OCI-LY7 (cell line): ENCODE results near the gene HIRIP3. TPM values are rescaled to one million over a fixed set of nuclear protein-coding genes. Genes with fewer than 3 reads are reported as not detected.

Experiments used
- BruUV-seq: library from RNA; stranded (reverse); fragments of 400-500 nt; replicated peaks from 2 replicates; lab custom pipeline; 2021; lab: Mats Ljungman, UMichigan
- CTCF ChIA-PET: fragments of 300-600 bp; sonication (Branson Sonifier 250); formaldehyde crosslinking; loops from one replicate; lab custom pipeline; 2022; ENCODE audit warnings: antibody characterized with exemption; ENCODE audit not compliant: unreplicated experiment; lab: Charles Lee
- POLR2A ChIA-PET: fragments of 300-600 bp; sonication (Branson Sonifier 250); formaldehyde crosslinking; loops from one replicate; lab custom pipeline; 2022; ENCODE audit warnings: antibody characterized with exemption; lab: Charles Lee
- DNase-seq: peaks from one replicate; pipeline ENCODE4 v3.0.0-alpha.2; 2015; ENCODE audit warnings: low spot score
- H2AFZ ChIP-seq: fragments of 200-600 bp; sonication (generic), shearing (Covaris generic); 2 replicates; pipeline ENCODE4 v1.6.1; 2014; ENCODE audit warnings: mild to moderate bottlenecking, antibody characterized with exemption, low read length, moderate library complexity
- H3K27ac ChIP-seq: fragments of 200-600 bp; sonication (generic); 2 replicates; pipeline ENCODE4 v1.5.1; 2014; ENCODE audit warnings: mixed run types, low read depth, mild to moderate bottlenecking, moderate library complexity, low read length, inconsistent platforms; ENCODE audit not compliant: poor library complexity, severe bottlenecking
- H3K36me3 ChIP-seq: fragments of 200-600 bp; sonication (generic); 2 replicates; pipeline ENCODE4 v1.6.1; 2014; ENCODE audit warnings: mild to moderate bottlenecking, antibody characterized with exemption, low read length, moderate library complexity, mixed read lengths; ENCODE audit not compliant: insufficient read depth
- H3K4me1 ChIP-seq: fragments of 200-600 bp; sonication (generic); 2 replicates; pipeline ENCODE4 v1.5.1; 2014; ENCODE audit warnings: mild to moderate bottlenecking, low read length; ENCODE audit not compliant: insufficient read depth, poor library complexity, severe bottlenecking
- H3K4me2 ChIP-seq: fragments of 200-600 bp; sonication (generic); 2 replicates; pipeline ENCODE4 v1.6.1; 2014; ENCODE audit warnings: mild to moderate bottlenecking, low read length
- H3K4me3 ChIP-seq: fragments of 200-600 bp; sonication (generic); 2 replicates; pipeline ENCODE4 v1.5.1; 2014; ENCODE audit warnings: mild to moderate bottlenecking, low read depth, low read length; ENCODE audit not compliant: poor library complexity, severe bottlenecking
- H3K79me2 ChIP-seq: fragments of 200-600 bp; sonication (generic); 2 replicates; pipeline ENCODE4 v1.6.1; 2016; ENCODE audit warnings: low read depth, mild to moderate bottlenecking, low read length, moderate library complexity, mixed read lengths; ENCODE audit not compliant: insufficient read depth
- H3K9me2 ChIP-seq: fragments of 200-600 bp; sonication (generic); 2 replicates; pipeline ENCODE4 v1.6.1; 2016; ENCODE audit warnings: mild to moderate bottlenecking, low read length, mixed read lengths; ENCODE audit not compliant: insufficient read depth
- H3K9me3 ChIP-seq: fragments of 200-600 bp; sonication (generic); 2 replicates; pipeline ENCODE4 v1.6.1; 2014; ENCODE audit warnings: mild to moderate bottlenecking, mixed run types, low read length, mixed read lengths
- H4K20me1 ChIP-seq: fragments of 200-600 bp; sonication (generic); 2 replicates; pipeline ENCODE4 v1.6.1; 2014; ENCODE audit warnings: mild to moderate bottlenecking, antibody characterized with exemption, low read length, moderate library complexity, mixed read lengths; ENCODE audit not compliant: insufficient read depth
- EZH2phosphoT487 ChIP-seq: fragments of 200-600 bp; sonication (generic); IDR thresholded peaks from 2 replicates; pipeline ENCODE4 v1.6.1; 2018; ENCODE audit warnings: low read depth, borderline replicate concordance, mild to moderate bottlenecking, mixed run types, antibody characterized with exemption, low read length, moderate library complexity, mixed read lengths
- intact Hi-C: fragments of 100-400 bp; cut with micrococcal nuclease; formaldehyde crosslinking; loops from one replicate; pipeline ENCODE4 v1.10.0; 2022; ENCODE audit not compliant: unreplicated experiment
- total RNA-seq, 2 experiments: library from RNA; depleted of rRNA in 1 of 2; stranded (reverse); fragments of >200 nt in 1 of 2; shearing (Covaris generic) in 1 of 2; gene quantifications; 2 replicates each; pipeline ENCODE4 v1.2.3, GENCODE V29; 2014 to 2022
- TF ChIP-seq, protein P1 (sequence below): fragments of 200-600 bp; sonication (generic); conservative IDR thresholded peaks from 2 replicates; pipeline ENCODE4 v1.5.1; 2014; ENCODE audit warnings: mild to moderate bottlenecking, antibody characterized with exemption, low read length, moderate library complexity, mixed read lengths

Gene HIRIP3
- total RNA-seq, 2 experiments from 2014 or later: 43.2 to 60.4 TPM

DNA sequence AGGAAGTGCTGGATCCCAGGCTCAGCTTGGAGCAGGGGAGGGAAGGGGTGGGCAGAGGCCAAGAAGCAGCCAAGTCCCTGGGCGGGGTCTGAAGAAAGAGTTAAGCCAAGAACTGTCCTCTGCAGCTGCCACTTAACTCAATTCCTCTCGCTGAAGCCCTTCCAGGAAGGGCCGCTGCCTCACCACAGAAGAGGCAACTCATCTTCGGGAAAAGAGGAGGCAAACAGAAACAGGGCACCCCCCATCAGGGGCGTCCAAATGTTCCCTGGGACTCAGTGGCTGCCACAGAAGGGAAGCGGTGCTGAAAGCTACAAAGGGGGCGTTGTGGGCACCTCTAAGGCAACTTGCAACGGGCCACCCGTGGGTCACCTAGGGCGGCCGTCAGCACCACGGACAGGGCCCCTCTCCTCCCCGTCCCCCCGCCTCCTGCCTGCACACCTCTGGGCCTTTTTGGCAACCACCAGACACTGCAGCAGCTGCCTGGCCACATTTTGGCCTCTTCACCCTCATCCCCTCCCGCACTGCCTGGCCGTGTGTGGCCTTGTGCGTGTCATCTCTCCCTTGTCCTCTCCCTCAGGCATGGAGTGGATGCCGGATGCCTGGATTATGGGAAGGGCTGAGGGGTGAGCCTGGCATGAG lies 33.1 kb upstream of the HIRIP3 start:
- intact Hi-C loops: no loop called here
- TF ChIP-seq, protein P1, sequence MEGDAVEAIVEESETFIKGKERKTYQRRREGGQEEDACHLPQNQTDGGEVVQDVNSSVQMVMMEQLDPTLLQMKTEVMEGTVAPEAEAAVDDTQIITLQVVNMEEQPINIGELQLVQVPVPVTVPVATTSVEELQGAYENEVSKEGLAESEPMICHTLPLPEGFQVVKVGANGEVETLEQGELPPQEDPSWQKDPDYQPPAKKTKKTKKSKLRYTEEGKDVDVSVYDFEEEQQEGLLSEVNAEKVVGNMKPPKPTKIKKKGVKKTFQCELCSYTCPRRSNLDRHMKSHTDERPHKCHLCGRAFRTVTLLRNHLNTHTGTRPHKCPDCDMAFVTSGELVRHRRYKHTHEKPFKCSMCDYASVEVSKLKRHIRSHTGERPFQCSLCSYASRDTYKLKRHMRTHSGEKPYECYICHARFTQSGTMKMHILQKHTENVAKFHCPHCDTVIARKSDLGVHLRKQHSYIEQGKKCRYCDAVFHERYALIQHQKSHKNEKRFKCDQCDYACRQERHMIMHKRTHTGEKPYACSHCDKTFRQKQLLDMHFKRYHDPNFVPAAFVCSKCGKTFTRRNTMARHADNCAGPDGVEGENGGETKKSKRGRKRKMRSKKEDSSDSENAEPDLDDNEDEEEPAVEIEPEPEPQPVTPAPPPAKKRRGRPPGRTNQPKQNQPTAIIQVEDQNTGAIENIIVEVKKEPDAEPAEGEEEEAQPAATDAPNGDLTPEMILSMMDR: no peak
- no peak for TF ChIP-seq EZH2phosphoT487
- H3K4me2 ChIP-seq: no peak overlapping the region
- no peak overlapping the region for H3K27ac ChIP-seq
- H3K9me2 ChIP-seq: no peaks in the 10 kb centered on the region
- DNase-seq: no peak
- CTCF ChIA-PET: no interaction called here
- no peak overlapping the region for H2AFZ ChIP-seq
- POLR2A ChIA-PET: no interaction called here
- no peaks in the 10 kb centered on the region for H3K79me2 ChIP-seq
- no peaks in the 10 kb centered on the region for H4K20me1 ChIP-seq
- H3K9me3 ChIP-seq: no peaks in the 10 kb centered on the region
- no peak overlapping the region for H3K4me3 ChIP-seq
- BruUV-seq: no TSS peak
- no peaks in the 10 kb centered on the region for H3K36me3 ChIP-seq
- no peaks in the 10 kb centered on the region for H3K4me1 ChIP-seq

DNA sequence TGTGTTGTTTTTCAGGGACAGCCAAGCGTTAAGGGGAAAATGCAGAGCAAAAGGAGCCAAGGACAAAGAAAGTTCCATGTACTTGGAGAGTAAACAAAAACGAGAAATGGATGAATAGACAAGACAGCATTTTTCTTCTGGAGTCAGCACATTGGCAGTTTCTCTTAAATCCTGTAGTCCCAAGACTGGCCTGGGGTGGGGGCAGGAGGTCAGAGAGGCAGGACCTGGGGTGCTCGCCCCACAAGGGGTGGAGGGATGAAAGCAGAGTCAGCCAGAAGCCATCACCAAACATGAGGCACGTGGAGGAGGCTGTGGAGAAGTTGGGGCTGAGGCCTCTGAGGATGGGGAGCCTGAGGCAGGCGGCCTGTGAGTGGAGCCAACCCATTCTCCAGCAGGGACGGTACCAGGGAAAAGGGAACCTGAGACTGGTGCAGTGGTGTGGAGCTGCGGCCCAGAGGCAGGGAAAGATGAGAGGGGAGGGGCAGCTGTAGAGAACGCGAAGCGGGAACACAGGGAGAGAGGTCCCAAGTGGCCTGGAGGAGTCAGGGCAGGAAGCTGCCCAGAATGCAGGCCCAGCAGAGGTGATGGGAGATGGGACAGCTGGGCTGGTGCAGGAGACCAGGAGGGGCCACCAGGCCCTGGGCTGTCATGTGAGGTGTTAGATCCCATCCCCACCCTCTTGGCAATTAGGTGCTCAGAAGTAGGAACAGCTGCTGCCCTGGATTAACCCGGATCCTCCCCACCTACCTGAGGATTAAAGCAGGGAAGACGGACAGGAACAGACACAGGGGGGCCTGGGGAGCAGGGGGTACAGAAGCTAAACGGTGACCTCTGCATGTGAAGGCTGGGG lies 32.4 kb upstream of the HIRIP3 start:
- no peak for TF ChIP-seq EZH2phosphoT487
- TF ChIP-seq, protein P1: no peak
- BruUV-seq: no TSS peak
- Histone ChIP-seq H3K36me3 (no peaks in the 10 kb centered on the region), H3K79me2 (no peaks in the 10 kb centered on the region), H3K4me3 (no peak overlapping the region), H3K9me2 (no peaks in the 10 kb centered on the region), H3K27ac (no peak overlapping the region), H3K4me2 (no peak overlapping the region), H3K9me3 (no peaks in the 10 kb centered on the region), H2AFZ (no peak overlapping the region), H3K4me1 (no peaks in the 10 kb centered on the region), H4K20me1 (no peaks in the 10 kb centered on the region)
- no peak for DNase-seq
- POLR2A ChIA-PET: no interaction called here
- CTCF ChIA-PET: no interaction called here
- intact Hi-C loops: no loop called here

DNA sequence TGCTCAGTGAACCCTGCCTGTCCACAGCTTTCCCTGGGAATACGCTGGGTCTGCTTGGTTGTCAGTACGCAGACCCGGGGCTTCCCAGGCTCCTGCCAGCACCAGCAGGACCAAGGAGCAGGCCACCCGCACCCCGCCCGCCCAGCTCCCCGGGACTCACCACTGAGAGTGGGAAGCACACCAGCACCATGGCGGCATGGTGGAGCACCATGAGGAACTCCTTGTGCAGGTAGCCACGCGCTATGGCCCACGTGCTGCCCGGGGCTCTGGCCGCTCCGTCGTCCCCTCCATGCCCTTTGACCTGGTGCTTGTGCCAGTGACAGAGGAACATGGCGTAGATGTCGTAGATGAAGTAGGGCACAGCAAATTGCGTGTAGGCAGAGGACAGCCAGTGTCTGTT lies 31.0 kb upstream of the HIRIP3 start:
- DNase-seq: no peak
- no TSS peak for BruUV-seq
- Histone ChIP-seq H2AFZ (no peak overlapping the region), H3K9me3 (no peaks in the 10 kb centered on the region), H3K36me3 (no peaks in the 10 kb centered on the region), H3K27ac (no peak overlapping the region), H3K79me2 (no peaks in the 10 kb centered on the region), H3K9me2 (no peaks in the 10 kb centered on the region), H4K20me1 (no peaks in the 10 kb centered on the region), H3K4me3 (no peak overlapping the region), H3K4me1 (no peaks in the 10 kb centered on the region), H3K4me2 (no peak overlapping the region)
- intact Hi-C loops: no loop called here
- CTCF ChIA-PET: no interaction called here
- POLR2A ChIA-PET: no interaction called here
- TF ChIP-seq, protein P1: no peak
- TF ChIP-seq EZH2phosphoT487: no peak
